ENCODE results near the gene CLDND2. TPM values are rescaled to one million over a fixed set of nuclear protein-coding genes. Genes with fewer than 3 reads are reported as not detected.

CLDND2 gene
- total RNA-seq, 1 donor from 2014 or later, result not detected

DNA sequence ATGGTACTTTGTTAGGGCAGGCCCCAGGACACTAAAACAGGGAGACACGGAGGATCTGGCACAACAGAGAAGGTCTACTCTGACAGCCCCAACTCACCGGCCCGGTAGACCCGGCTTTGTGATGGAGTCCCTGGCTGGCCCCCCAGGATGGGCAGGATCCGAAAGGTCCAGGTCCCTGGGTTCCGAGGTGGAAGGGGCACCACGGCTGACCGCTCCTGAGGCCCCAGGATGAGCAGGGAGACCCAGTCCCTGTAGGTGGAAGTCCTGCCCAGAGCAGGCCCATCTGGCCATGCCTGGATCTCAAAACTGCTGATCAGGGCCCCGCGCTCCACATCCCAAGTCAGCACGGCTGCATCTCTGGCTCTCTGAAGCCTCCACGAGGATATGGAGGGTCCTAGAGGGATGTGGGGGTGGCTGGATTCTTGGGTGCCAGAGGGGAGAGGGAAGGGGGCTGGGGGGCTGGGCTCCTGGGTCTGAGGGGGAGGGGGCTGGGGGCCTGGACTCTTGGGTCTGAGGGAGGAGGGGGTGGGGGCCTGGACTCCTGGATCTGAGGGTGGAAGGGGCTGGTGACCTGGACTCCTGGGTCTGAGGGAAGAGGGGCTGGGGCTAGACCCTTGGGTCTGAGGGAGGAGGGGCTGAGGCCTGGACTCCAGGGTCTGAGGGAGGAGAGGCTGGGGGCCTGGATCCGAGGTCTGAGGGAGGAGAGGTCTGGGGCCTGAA lies 31.5 kb downstream of the CLDND2 start:
- Mint-ChIP-seq H3K9me3 (ENCODE audit: unreplicated experiment) (no peaks in the 10 kb centered on the region), H3K27ac (ENCODE audit: unreplicated experiment) (no peak overlapping the region), H3K4me1 (ENCODE audit: unreplicated experiment) (peaks cover 9% of the 10 kb centered on the region), H3K27me3 (ENCODE audit: unreplicated experiment) (no peaks in the 10 kb centered on the region), H3K4me3 (ENCODE audit: unreplicated experiment) (no peak overlapping the region), H3K36me3 (ENCODE audit: unreplicated experiment) (no peaks in the 10 kb centered on the region)
- DNase-seq (ENCODE audit: extremely low spot score, unreplicated experiment), result no peak
- TF ChIP-seq, protein P1, sequence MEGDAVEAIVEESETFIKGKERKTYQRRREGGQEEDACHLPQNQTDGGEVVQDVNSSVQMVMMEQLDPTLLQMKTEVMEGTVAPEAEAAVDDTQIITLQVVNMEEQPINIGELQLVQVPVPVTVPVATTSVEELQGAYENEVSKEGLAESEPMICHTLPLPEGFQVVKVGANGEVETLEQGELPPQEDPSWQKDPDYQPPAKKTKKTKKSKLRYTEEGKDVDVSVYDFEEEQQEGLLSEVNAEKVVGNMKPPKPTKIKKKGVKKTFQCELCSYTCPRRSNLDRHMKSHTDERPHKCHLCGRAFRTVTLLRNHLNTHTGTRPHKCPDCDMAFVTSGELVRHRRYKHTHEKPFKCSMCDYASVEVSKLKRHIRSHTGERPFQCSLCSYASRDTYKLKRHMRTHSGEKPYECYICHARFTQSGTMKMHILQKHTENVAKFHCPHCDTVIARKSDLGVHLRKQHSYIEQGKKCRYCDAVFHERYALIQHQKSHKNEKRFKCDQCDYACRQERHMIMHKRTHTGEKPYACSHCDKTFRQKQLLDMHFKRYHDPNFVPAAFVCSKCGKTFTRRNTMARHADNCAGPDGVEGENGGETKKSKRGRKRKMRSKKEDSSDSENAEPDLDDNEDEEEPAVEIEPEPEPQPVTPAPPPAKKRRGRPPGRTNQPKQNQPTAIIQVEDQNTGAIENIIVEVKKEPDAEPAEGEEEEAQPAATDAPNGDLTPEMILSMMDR (IDR thresholded peaks at IDR 0.05), result no peak

DNA sequence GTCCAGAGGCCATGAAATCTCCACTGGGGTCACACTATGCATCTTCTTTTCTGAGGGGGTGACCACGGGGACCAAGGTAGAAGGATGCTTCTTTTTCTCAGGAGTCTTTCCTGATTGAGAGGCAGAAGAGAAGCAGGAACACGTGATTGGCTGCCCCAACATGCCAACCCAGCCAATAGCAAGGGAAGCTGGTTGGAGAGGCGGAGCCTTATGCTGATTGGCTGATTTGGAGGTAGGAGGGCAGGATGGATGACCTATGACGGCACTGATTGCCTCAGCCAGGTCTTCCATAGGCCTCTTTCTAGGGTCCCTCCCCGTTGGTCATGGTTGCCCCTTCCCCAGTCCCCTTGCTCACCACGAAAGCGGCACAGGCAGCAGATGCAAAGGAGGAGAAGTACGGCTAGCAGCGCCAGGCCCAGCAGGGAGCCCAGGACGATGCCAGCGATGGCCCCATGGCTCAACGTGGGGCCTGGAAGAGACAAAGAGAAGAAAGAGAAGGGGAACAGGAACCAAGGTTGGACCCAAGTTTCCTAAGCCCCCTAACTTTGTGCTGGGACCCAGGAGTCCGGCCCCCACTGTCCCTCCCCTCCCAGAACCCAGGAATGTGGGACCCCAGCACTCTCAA lies 34.9 kb downstream of the CLDND2 start:
- TF ChIP-seq, protein P1 (IDR thresholded peaks at IDR 0.05), result no peak
- H3K4me1 Mint-ChIP-seq (ENCODE audit: unreplicated experiment), result peaks cover 4% of the 10 kb centered on the region
- no peak for DNase-seq (ENCODE audit: extremely low spot score, unreplicated experiment)

DNA sequence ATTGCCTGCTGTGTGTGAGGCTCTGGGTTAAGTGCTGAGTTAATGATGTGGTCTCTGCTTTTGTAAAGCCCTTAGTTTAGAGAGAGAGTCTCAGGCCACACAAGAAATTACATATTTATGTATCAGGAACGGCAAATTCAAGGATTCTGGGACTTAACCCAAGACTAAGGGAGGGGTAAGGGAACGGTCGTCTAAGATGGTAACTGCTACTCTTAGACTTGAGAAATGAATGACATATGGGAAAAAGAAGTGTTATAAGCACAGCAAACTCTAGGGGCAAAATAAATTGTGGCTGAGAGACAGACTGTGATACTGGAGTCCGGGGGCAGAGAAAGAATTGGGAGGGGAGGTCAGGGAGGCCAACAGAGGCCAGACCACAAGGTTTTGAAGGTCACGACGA lies 37.1 kb downstream of the CLDND2 start:
- no peak for DNase-seq (ENCODE audit: extremely low spot score, unreplicated experiment)
- Mint-ChIP-seq H3K4me3 (ENCODE audit: unreplicated experiment) (no peak overlapping the region), H3K4me1 (ENCODE audit: unreplicated experiment) (peaks cover 1% of the 10 kb centered on the region), H3K9me3 (ENCODE audit: unreplicated experiment) (peaks cover 15% of the 10 kb centered on the region), H3K27ac (ENCODE audit: unreplicated experiment) (no peak overlapping the region), H3K36me3 (ENCODE audit: unreplicated experiment) (peaks cover 8% of the 10 kb centered on the region), H3K27me3 (ENCODE audit: unreplicated experiment) (no peaks in the 10 kb centered on the region)
- TF ChIP-seq, protein P1 (IDR thresholded peaks at IDR 0.05), result no peak

More for the DNA sequence above, 34.9 kb downstream of the CLDND2 start:
- no peak overlapping the region for H3K4me3 Mint-ChIP-seq (ENCODE audit: unreplicated experiment)
- H3K36me3 Mint-ChIP-seq (ENCODE audit: unreplicated experiment), result peaks cover 8% of the 10 kb centered on the region
- H3K27ac Mint-ChIP-seq (ENCODE audit: unreplicated experiment), result no peak overlapping the region
- no peaks in the 10 kb centered on the region for H3K27me3 Mint-ChIP-seq (ENCODE audit: unreplicated experiment)
- peaks cover 15% of the 10 kb centered on the region for H3K9me3 Mint-ChIP-seq (ENCODE audit: unreplicated experiment)

DNA sequence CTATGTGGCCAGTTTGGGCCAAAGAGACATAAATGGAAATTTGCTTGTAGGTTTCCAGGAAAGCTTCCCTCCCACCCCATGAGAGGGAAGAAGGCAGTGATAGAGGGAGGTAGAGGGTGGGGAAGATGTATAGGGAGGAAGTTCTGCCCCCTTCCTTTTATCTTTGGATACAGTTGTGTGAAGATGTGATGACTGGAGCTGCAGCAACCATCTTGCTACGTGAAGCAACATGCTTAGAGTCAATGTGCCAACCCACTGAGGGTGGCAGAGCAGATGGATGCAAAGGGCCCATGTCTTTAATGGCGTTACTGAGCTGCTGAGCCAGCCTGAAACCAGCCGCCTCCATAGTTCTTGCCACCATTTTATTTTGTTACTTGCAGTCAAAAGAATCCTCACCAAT lies 37.6 kb downstream of the CLDND2 start:
- TF ChIP-seq, protein P1 (IDR thresholded peaks at IDR 0.05), result no peak
- DNase-seq (ENCODE audit: extremely low spot score, unreplicated experiment), result no peak
- Mint-ChIP-seq H3K9me3 (ENCODE audit: unreplicated experiment) (peaks cover 15% of the 10 kb centered on the region), H3K4me1 (ENCODE audit: unreplicated experiment) (peaks cover 1% of the 10 kb centered on the region), H3K4me3 (ENCODE audit: unreplicated experiment) (no peak overlapping the region), H3K27ac (ENCODE audit: unreplicated experiment) (no peak overlapping the region), H3K36me3 (ENCODE audit: unreplicated experiment) (peaks cover 8% of the 10 kb centered on the region), H3K27me3 (ENCODE audit: unreplicated experiment) (no peaks in the 10 kb centered on the region)

DNA sequence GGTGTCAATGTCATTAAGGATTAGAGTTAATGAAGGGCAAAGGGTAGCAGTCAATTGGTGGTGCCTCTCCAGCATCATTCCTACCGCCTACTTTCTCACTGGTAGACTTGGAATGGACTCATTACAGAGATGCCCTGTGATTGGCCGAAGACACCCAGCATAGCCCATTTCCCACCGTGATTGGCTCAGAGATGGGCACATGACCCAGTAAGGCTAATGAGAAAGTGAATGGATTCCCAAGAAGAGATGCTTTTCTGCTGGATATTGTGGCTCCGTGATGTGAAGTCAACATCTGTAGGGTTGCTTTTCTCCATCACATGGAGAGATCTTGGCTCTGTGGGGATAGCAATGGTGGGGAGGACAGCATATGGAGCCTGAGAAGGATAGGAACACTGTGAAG lies 38.4 kb downstream of the CLDND2 start:
- peaks cover 1% of the 10 kb centered on the region for H3K4me1 Mint-ChIP-seq (ENCODE audit: unreplicated experiment)
- no peak overlapping the region for H3K4me3 Mint-ChIP-seq (ENCODE audit: unreplicated experiment)
- peaks cover 8% of the 10 kb centered on the region for H3K36me3 Mint-ChIP-seq (ENCODE audit: unreplicated experiment)
- no peak for DNase-seq (ENCODE audit: extremely low spot score, unreplicated experiment)
- TF ChIP-seq, protein P1 (IDR thresholded peaks at IDR 0.05), result no peak
- H3K27ac Mint-ChIP-seq (ENCODE audit: unreplicated experiment), result no peak overlapping the region
- peaks cover 15% of the 10 kb centered on the region for H3K9me3 Mint-ChIP-seq (ENCODE audit: unreplicated experiment)
- no peaks in the 10 kb centered on the region for H3K27me3 Mint-ChIP-seq (ENCODE audit: unreplicated experiment)

Measured in osteocyte (in vitro differentiated cells).